GM19328 (cell line): ENCODE data around the gene NPC2.
"Not testable (repeated sequence)": the region's sequence is repeated elsewhere in the genome, so short reads cannot be mapped to it uniquely, and the experiment has no call there.

Source experiments
- ATAC-seq: cut with Tn5 transposase; IDR thresholded peaks from one replicate; pipeline ENCODE4 v1.9.1; 2021; ENCODE audit warnings: mild to moderate bottlenecking, moderate library complexity; ENCODE audit not compliant: unreplicated experiment

Gene NPC2

DNA sequence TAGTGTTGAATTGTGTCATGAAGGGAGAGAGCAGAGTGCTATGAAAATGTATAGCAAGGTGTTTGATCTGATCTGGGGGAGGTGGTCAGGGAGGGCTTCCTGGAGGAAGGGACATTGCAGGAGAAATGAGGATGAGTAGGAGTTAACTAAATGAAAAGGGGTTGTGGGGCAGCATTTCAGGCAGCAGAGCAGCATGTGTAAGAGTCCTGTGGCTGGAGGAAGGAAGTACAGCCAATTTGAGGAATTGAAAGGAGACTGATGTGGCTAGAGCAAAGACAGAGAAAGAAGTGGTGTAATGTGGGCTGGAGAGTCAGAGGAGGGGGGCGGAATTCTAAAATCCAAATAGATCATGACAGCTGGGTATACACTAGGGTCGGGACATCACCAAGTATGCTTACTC lies 20.5 kb downstream of the NPC2 start:
- ATAC-seq = no peak

GRCh38 chr14:74469548-74470518 lies 23.3 kb downstream of the NPC2 start:
- no peak for ATAC-seq

DNA sequence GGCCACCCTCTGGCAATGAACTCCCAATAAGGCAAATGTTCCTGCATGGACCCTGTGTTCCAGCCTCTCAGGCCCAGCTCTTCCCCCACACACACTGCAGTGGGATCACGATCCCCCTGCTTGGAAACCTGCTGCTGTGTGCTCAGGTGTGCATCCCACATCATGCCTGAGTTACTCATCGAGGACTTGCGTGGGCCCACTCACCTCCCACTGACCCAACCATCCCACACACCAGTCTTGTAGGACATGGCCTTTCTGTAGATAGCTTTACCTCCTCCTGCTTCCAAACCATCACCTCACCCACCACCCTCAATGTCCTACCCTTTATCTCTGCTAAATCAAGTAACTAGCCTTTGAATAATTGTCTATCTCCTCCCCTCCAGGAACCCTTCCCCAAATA lies 24.6 kb downstream of the NPC2 start:
- ATAC-seq = no peak

DNA sequence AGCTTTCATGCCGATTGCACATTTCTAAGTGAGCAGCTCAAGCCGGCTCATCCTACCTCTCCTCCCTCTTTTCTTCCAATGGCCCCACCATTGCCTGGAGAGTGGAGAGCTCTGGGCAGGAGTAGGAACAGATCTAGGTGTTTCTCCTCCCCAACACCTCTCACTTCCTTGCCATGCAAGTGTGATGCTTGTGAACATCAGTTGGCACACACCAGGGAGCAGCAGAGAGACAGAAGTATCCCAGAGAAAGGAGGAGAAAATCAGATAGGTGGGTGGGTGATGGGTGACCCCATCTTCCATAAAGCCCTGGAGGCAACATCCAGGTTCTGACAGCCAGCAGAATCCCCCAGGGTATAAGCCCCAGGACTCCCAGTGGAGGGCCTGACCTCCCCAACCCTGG lies 27.8 kb downstream of the NPC2 start:
- no peak for ATAC-seq

- ATAC-seq = no peak
These were observed 28.3 kb downstream of the NPC2 start for GRCh38 chr14:74464785-74465184.

GRCh38 chr14:74463697-74464096 lies 29.4 kb downstream of the NPC2 start:
- no peak for ATAC-seq

GRCh38 chr14:74462993-74463392 lies 30.1 kb downstream of the NPC2 start:
- no peak for ATAC-seq

DNA sequence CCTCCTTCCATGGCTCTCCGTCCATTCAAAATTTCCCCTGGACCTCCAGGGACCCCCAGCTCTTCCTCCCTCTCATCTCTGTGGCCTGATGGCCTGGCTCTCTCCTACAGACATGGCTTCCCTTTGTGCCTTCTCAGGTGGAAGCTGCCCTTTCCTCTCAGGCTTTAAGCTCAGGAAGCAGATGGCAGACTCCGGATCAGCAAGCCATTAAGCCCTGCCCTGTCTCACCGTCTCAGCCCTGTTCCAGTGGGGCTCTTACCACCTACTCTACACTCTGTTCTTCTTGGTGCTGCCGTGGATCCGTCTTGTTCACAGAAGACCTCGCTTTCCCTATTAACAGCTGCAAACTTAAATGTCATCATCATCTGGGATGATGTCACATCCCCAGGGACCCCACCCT lies 33.1 kb downstream of the NPC2 start:
- ATAC-seq = no peak

GRCh38 chr14:74459289-74459946 lies 33.7 kb downstream of the NPC2 start:
- ATAC-seq = no peak

DNA sequence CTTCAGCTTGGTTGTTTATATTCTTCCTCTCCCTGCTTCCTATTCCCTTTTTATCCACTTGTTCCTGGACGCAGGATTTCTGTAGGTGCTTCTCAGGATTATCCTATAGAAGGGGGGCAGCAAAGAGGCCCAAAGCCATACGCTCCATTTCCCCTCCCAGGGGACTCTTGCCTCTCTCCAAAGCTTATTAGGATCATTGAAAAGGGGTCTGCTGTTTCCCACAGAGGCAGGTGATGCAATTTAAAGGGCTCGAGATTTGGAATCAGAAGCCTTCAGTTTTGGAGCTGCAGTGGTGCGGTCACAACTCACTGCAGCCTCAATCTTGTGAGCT lies 35.6 kb downstream of the NPC2 start:
- no peak for ATAC-seq

GRCh38 chr14:74456684-74457564 lies 36.2 kb downstream of the NPC2 start:
- no peak for ATAC-seq

GRCh38 chr14:74454397-74454796 lies 38.7 kb downstream of the NPC2 start:
- not testable (repeated sequence) for ATAC-seq

DNA sequence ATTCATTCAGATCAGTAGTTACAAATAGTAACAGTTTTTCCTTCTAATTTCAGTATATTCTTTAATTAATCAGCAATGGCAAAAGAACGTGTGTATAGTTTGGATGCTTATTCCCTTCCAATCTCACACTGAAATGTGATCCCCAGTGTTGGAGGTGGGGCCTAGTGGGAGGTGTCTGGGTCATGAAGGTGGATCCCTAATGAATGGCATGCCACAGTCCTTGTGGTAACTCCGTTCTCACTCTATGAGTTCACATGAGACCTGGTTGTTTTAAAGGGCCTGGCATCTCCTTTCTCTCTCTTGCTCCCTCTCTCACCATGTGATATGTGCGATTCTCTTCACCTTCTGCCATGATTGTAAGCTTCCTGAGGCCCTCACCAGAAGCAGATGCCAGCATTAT lies 48.2 kb downstream of the NPC2 start:
- ATAC-seq = no peak

- ATAC-seq = no peak
These were observed 50.3 kb downstream of the NPC2 start for GRCh38 chr14:74442757-74443156.

- ATAC-seq = no peak
These were observed 52.0 kb downstream of the NPC2 start for GRCh38 chr14:74441113-74441512.

DNA sequence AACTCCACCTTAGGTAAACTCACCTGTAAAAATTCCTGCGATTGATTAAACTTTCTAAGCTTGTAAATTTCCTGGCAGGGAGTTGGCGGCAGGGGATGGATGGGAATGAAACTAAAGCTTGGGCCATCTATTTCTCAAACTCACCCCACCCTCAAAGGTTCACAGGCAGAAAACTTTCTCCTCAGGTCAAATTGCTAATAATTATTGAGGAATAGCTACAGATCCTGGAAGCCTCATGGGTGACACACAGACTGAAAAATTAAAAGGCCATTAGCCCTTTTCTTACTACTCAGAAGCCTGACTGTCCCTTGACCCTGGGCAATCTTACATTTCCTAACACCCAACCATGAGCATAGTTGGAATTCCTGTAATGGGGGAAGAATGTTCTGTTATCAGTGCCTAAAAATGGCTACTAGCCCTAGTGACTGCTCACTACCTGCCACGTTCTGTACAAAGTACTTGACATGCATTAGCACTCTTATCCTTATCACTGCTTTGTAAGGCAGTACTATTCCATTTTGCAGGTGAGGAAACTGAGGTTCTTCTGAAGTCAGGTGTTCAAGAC lies 54.7 kb downstream of the NPC2 start:
- ATAC-seq = no peak

- ATAC-seq = no peak
These were observed 55.5 kb downstream of the NPC2 start for GRCh38 chr14:74437496-74438053.

- no peak for ATAC-seq
These were observed 58.8 kb downstream of the NPC2 start for GRCh38 chr14:74434294-74434693.

GRCh38 chr14:74429991-74430390 lies 63.1 kb downstream of the NPC2 start:
- ATAC-seq = no peak
